Endothelial cell of umbilical vein (primary cell): ENCODE measurements around the gene COL1A1. TPM values are rescaled to one million over a fixed set of nuclear protein-coding genes. Genes with fewer than 3 reads are reported as not detected.

Source experiments
- BruUV-seq: library from RNA; stranded (reverse); fragments of 400-500 nt; replicated peaks from 2 replicates; lab custom pipeline; 2021; lab: Mats Ljungman, UMichigan
- CTCF ChIA-PET: fragments of 300-600, 350-600 bp; sonication (Branson Sonifier 250); formaldehyde crosslinking; loops from one replicate; lab custom pipeline; 2021; ENCODE audit warnings: antibody characterized with exemption, inconsistent platforms; lab: Charles Lee
- POLR2A ChIA-PET: fragments of 300-600, 350-600 bp; sonication (Branson Sonifier 250); formaldehyde crosslinking; loops from one replicate; lab custom pipeline; 2021; ENCODE audit warnings: antibody characterized with exemption, inconsistent platforms; lab: Charles Lee
- DNase-seq: peaks from one replicate; pipeline ENCODE4 v3.0.0-alpha.2; 2011; ENCODE audit warnings: low read depth, low spot score
- FAIRE-seq: peaks from 2 replicates; lab custom pipeline; 2011; peaks lifted over from hg19 to GRCh38; lab: Jason Lieb, UNC
- H2AFZ ChIP-seq: 2 replicates; pipeline ENCODE4 v1.6.0; 2012; ENCODE audit warnings: low read depth, low read length, control low read depth, inconsistent platforms
- H3K27ac ChIP-seq: 2 replicates; pipeline ENCODE4 v1.5.1; 2011; ENCODE audit warnings: low read depth, mild to moderate bottlenecking, control low read depth, low read length, moderate library complexity; ENCODE audit not compliant: insufficient read depth
- H3K27me3 ChIP-seq, 2 experiments: 2 replicates each; pipeline versions ENCODE4 v1.6.0 to v1.6.1; 2011; ENCODE audit warnings: low read length in 2 of 2, mixed read lengths in 1 of 2; ENCODE audit not compliant: control insufficient read depth in 2 of 2, insufficient read depth in 2 of 2
- H3K36me3 ChIP-seq, 2 experiments: 2 replicates in 1 of 2; 3 replicates in 1 of 2; pipeline ENCODE4 v1.5.1; 2011; ENCODE audit warnings: low read length in 2 of 2, mild to moderate bottlenecking in 1 of 2, moderate library complexity in 1 of 2; ENCODE audit not compliant: control insufficient read depth in 2 of 2, insufficient read depth in 2 of 2; ENCODE audit errors: extremely low read depth in 1 of 2
- H3K4me1 ChIP-seq: 3 replicates; pipeline ENCODE4 v1.5.1; 2011; ENCODE audit warnings: mild to moderate bottlenecking, low read length; ENCODE audit not compliant: control insufficient read depth, insufficient read depth; ENCODE audit errors: extremely low read depth
- H3K4me2 ChIP-seq: 2 replicates; pipeline ENCODE4 v1.6.1; 2011; ENCODE audit warnings: low read length, control low read depth, mixed read lengths; ENCODE audit not compliant: insufficient read depth
- H3K4me3 ChIP-seq, 3 experiments: fragments of 200-600 bp in 1 of 3; sonication (generic), shearing (Covaris generic) in 1 of 3; replicated peaks in 1 of 3; 2 replicates each; pipeline ENCODE4 v1.5.1; 2011 to 2016; ENCODE audit warnings: control low read depth in 3 of 3, low read length in 3 of 3, mild to moderate bottlenecking in 2 of 3, inconsistent platforms in 1 of 3, low read depth in 1 of 3, moderate library complexity in 1 of 3; ENCODE audit not compliant: insufficient read depth in 1 of 3
- H3K79me2 ChIP-seq: 2 replicates; pipeline ENCODE4 v1.6.0; 2012; ENCODE audit warnings: low read length, inconsistent platforms; ENCODE audit not compliant: control insufficient read depth, insufficient read depth
- H3K9ac ChIP-seq: replicated peaks from 2 replicates; pipeline ENCODE3; 2011; ENCODE audit warnings: low read length, control low read depth; ENCODE audit not compliant: insufficient read depth; ENCODE audit errors: extremely low read depth
- H3K9me1 ChIP-seq: replicated peaks from 3 replicates; pipeline ENCODE4 v1.6.0; 2011; ENCODE audit warnings: mild to moderate bottlenecking, low read length; ENCODE audit not compliant: control insufficient read depth, insufficient read depth; ENCODE audit errors: extremely low read depth
- H3K9me3 ChIP-seq: replicated peaks from 2 replicates; pipeline ENCODE4 v1.5.1; 2012; ENCODE audit warnings: low read length, inconsistent platforms; ENCODE audit not compliant: control insufficient read depth, insufficient read depth
- H4K20me1 ChIP-seq: replicated peaks from 2 replicates; pipeline ENCODE3; 2011; ENCODE audit warnings: mild to moderate bottlenecking, low read length; ENCODE audit not compliant: control insufficient read depth, insufficient read depth; ENCODE audit errors: extremely low read depth
- EZH2 ChIP-seq: IDR thresholded peaks from 2 replicates; pipeline ENCODE4 v1.6.1; 2012; ENCODE audit warnings: borderline replicate concordance, low read depth, mild to moderate bottlenecking, moderate library complexity, low read length, inconsistent platforms; ENCODE audit not compliant: severe bottlenecking
- FOS ChIP-seq: IDR thresholded peaks from 2 replicates; pipeline ENCODE4 v1.6.1; 2011; ENCODE audit warnings: mild to moderate bottlenecking, low read length, moderate library complexity, borderline replicate concordance; ENCODE audit not compliant: insufficient read depth
- GATA2 ChIP-seq: IDR thresholded peaks from 2 replicates; pipeline ENCODE4 v1.7.0; 2011; ENCODE audit warnings: low read depth, mild to moderate bottlenecking, moderate library complexity, mixed read lengths, low read length; ENCODE audit not compliant: insufficient read length, insufficient read depth
- JUN ChIP-seq: IDR thresholded peaks from 2 replicates; pipeline ENCODE4 v1.6.1; 2011; ENCODE audit warnings: borderline replicate concordance, low read depth; ENCODE audit not compliant: insufficient read length, insufficient read depth
- MAX ChIP-seq: IDR thresholded peaks from 2 replicates; pipeline ENCODE4 v1.6.1; 2011; ENCODE audit not compliant: insufficient read depth, insufficient read length
- MYC ChIP-seq: IDR thresholded peaks from one replicate; pipeline ENCODE4 v1.6.1; 2011; ENCODE audit warnings: mild to moderate bottlenecking, low read depth, low read length
- POLR2A ChIP-seq: IDR thresholded peaks from 2 replicates; pipeline ENCODE4 v1.6.1; 2012; ENCODE audit warnings: low read depth, mild to moderate bottlenecking, control low read depth, low read length
- dilution Hi-C: fragments of 300-500 bp; cut with MboI; formaldehyde crosslinking; loops from one replicate; pipeline ENCODE4 v1.15.0; 2019; ENCODE audit warnings: low sequenced_read_pairs; ENCODE audit not compliant: extremely low pct_ligation_motif_present
- intact Hi-C: fragments of 100-400 bp; cut with micrococcal nuclease; formaldehyde crosslinking; loops from one replicate; pipeline ENCODE4 v1.10.0; 2022
- polyA plus RNA-seq, 4 experiments: library from polyadenylated mRNA; depleted of rRNA in 3 of 4; stranded (reverse) in 3 of 4; unstranded in 1 of 4; fragments of >200 nt; gene quantifications; 2 replicates each; pipeline versions ENCODE4 v1.2.1 to v1.2.3, GENCODE V29; 2011 to 2012; ENCODE audit warnings: missing spikeins in 1 of 4
- total RNA-seq: library from RNA; stranded (reverse); gene quantifications from 2 replicates; pipeline ENCODE4 v1.2.3, GENCODE V29; 2021

Gene COL1A1
- total and polyA plus RNA-seq, 2 donors (not counting 3 experiments of a cell fraction or from before 2014, with no cell fraction given): 0.07 TPM

- peaks cover 52% of the 10 kb centered on the region for H3K79me2 ChIP-seq
- no peak for DNase-seq
- intact Hi-C loops: no loop called here
These were observed 50.9 kb downstream of the COL1A1 start, which contains the start of gene PPP1R9B for GRCh38 chr17:50150354-50151040. TSS of gene PPP1R9B (minus strand) at chr17:50150677. CDS start at chr17:50150513, 164 bp downstream.

More at GRCh38 chr17:50150354-50151040, 50.9 kb downstream of the COL1A1 start, which contains the start of gene PPP1R9B:
- Histone ChIP-seq H3K4me3 (peak within 1 kb of the TSS; percentile 53 to 85 (median 82)), H2AFZ (no peak within 1 kb of the TSS), H3K4me1 (peaks cover 32% of the 10 kb centered on the region), H4K20me1 (no peaks in the 10 kb centered on the region), H3K27ac (peak within 1 kb of the TSS; percentile 54), H3K4me2 (peak within 1 kb of the TSS; percentile 54), H3K27me3 (no peaks in the 10 kb centered on the region), H3K9me1 (no peaks in the 10 kb centered on the region), H3K9me3 (no peaks in the 10 kb centered on the region), H3K36me3 (no peaks in the 10 kb centered on the region), H3K9ac (peak within 1 kb of the TSS; percentile 76)
- ChIA-PET POLR2A (no interaction called here), CTCF (interaction anchor here (1.3 to 4.3 kb wide), 7 partner anchors 11 to 56 kb away, joined by 3 to 47 read pairs (median 15); partner anchors contain the start of genes PDK2 and SAMD14)
- TSS peak; percentile 62 for BruUV-seq
- dilution Hi-C loops: no loop called here
- no peak for FAIRE-seq
- TF ChIP-seq GATA2: no peak
- TF ChIP-seq EZH2: no peak
- TF ChIP-seq FOS: no peak
- no peak for TF ChIP-seq JUN
- no peak for TF ChIP-seq MYC
- no peak for TF ChIP-seq POLR2A
- TF ChIP-seq MAX: no peak
